Glutamatergic neuron (in vitro differentiated cells): ENCODE measurements around the gene ZNF618. TPM values are rescaled to one million over a fixed set of nuclear protein-coding genes. Genes with fewer than 3 reads are reported as not detected.

ENCODE experiments used
- DNase-seq: peaks from one replicate; pipeline ENCODE4 v3.0.0; 2022
- H3K27ac Mint-ChIP-seq: one replicate; pipeline ENCODE4 v1.8.0; 2020; ENCODE audit warnings: mild to moderate bottlenecking, mixed read lengths, inconsistent platforms; ENCODE audit not compliant: unreplicated experiment
- H3K27me3 Mint-ChIP-seq: one replicate; pipeline ENCODE4 v1.8.0; 2020; ENCODE audit warnings: mild to moderate bottlenecking, moderate library complexity, mixed read lengths, inconsistent platforms; ENCODE audit not compliant: unreplicated experiment
- H3K36me3 Mint-ChIP-seq: one replicate; pipeline ENCODE4 v1.8.0; 2020; ENCODE audit warnings: mild to moderate bottlenecking, mixed read lengths, inconsistent platforms; ENCODE audit not compliant: unreplicated experiment
- H3K4me1 Mint-ChIP-seq: one replicate; pipeline ENCODE4 v1.8.0; 2020; ENCODE audit warnings: mild to moderate bottlenecking, low read depth, mixed read lengths, inconsistent platforms; ENCODE audit not compliant: unreplicated experiment
- H3K4me3 Mint-ChIP-seq: one replicate; pipeline ENCODE4 v1.8.0; 2020; ENCODE audit warnings: mild to moderate bottlenecking, mixed read lengths, inconsistent platforms; ENCODE audit not compliant: unreplicated experiment
- H3K9me3 Mint-ChIP-seq: one replicate; pipeline ENCODE4 v1.8.0; 2020; ENCODE audit warnings: mild to moderate bottlenecking, moderate library complexity, mixed read lengths, inconsistent platforms; ENCODE audit not compliant: unreplicated experiment
- CTCF ChIP-seq: fragments of 200-600 bp; sonication (generic); IDR thresholded peaks from one replicate; pipeline ENCODE4 v1.5.0; 2021; ENCODE audit not compliant: partially characterized antibody, unreplicated experiment
- total RNA-seq: library from RNA; stranded (reverse); fragmentation: NEBNext Ultra II Directional; extraction: Animal tissue kit (Norgen Biotek cat#: 25700); gene quantifications from one replicate; pipeline ENCODE4 v1.2.1, GENCODE V29; 2021; ENCODE audit not compliant: unreplicated experiment

ZNF618 gene
- total RNA-seq, 1 donor from 2014 or later, result 114 TPM

- Mint-ChIP-seq H3K4me1 (peaks cover 15% of the 10 kb centered on the region), H3K36me3 (no peaks in the 10 kb centered on the region), H3K27ac (no peak overlapping the region), H3K4me3 (no peak overlapping the region), H3K27me3 (peaks cover 7% of the 10 kb centered on the region), H3K9me3 (peaks cover 7% of the 10 kb centered on the region)
- TF ChIP-seq CTCF, result no peak
- DNase-seq, result no peak
Observed at GRCh38 chr9:113873446-113873845, 2.7 kb upstream of the ZNF618 start.

GRCh38 chr9:113873926-113874325, 2.2 kb upstream of the ZNF618 start:
- Mint-ChIP-seq H3K4me3 (no peak overlapping the region), H3K27ac (no peak overlapping the region), H3K9me3 (peaks cover 9% of the 10 kb centered on the region), H3K36me3 (no peaks in the 10 kb centered on the region), H3K27me3 (peaks cover 7% of the 10 kb centered on the region), H3K4me1 (peaks cover 12% of the 10 kb centered on the region)
- TF ChIP-seq CTCF, result no peak
- DNase-seq, result no peak

GRCh38 chr9:113875459-113876150, 504 bp upstream of the ZNF618 start:
- DNase-seq, result peak; percentile 37
- peaks cover 7% of the 10 kb centered on the region for H3K27me3 Mint-ChIP-seq
- no peaks in the 10 kb centered on the region for H3K36me3 Mint-ChIP-seq
- TF ChIP-seq CTCF, result no peak
- peaks cover 9% of the 10 kb centered on the region for H3K9me3 Mint-ChIP-seq
- peaks cover 14% of the 10 kb centered on the region for H3K4me1 Mint-ChIP-seq
- peak overlapping the region; percentile 61 for H3K4me3 Mint-ChIP-seq
- peak overlapping the region; percentile 38 for H3K27ac Mint-ChIP-seq

- Mint-ChIP-seq H3K27me3 (peaks cover 6% of the 10 kb centered on the region), H3K4me3 (peak overlapping the region; percentile 97), H3K9me3 (peaks cover 9% of the 10 kb centered on the region), H3K36me3 (no peaks in the 10 kb centered on the region), H3K4me1 (peaks cover 26% of the 10 kb centered on the region), H3K27ac (peak overlapping the region; percentile 99)
- no peak for DNase-seq
- no peak for TF ChIP-seq CTCF
Observed at GRCh38 chr9:113876993-113877368, 872 bp downstream of the ZNF618 start.

GRCh38 chr9:113879318-113879717, 3.2 kb downstream of the ZNF618 start:
- H3K27me3 Mint-ChIP-seq, result peaks cover 6% of the 10 kb centered on the region
- peak overlapping the region; percentile 97 for H3K4me3 Mint-ChIP-seq
- H3K9me3 Mint-ChIP-seq, result peaks cover 9% of the 10 kb centered on the region
- no peaks in the 10 kb centered on the region for H3K36me3 Mint-ChIP-seq
- H3K4me1 Mint-ChIP-seq, result peaks cover 38% of the 10 kb centered on the region
- TF ChIP-seq CTCF, result no peak
- H3K27ac Mint-ChIP-seq, result peak overlapping the region; percentile 86
- DNase-seq, result no peak
